HUES6 (cell line): Measurements from ENCODE around the gene PGK1.
A peak's percentile ranks its signal among the peaks of the same experiment; 100 is the strongest.

Experiments
- H3K27ac ChIP-seq: 2 replicates; pipeline ENCODE4 v1.7.0; 2013; ENCODE audit warnings: low read depth, mild to moderate bottlenecking, low read length, inconsistent platforms
- H3K27me3 ChIP-seq: 2 replicates; pipeline ENCODE4 v1.6.1; 2013; ENCODE audit warnings: low read length; ENCODE audit not compliant: control insufficient read depth, insufficient read depth
- H3K36me3 ChIP-seq: 2 replicates; pipeline ENCODE4 v1.6.1; 2013; ENCODE audit warnings: low read length; ENCODE audit not compliant: control insufficient read depth, insufficient read depth
- H3K4me1 ChIP-seq: 2 replicates; pipeline ENCODE4 v1.6.1; 2013; ENCODE audit warnings: low read length; ENCODE audit not compliant: control insufficient read depth, insufficient read depth
- H3K4me3 ChIP-seq: 2 replicates; pipeline ENCODE4 v1.5.1; 2013; ENCODE audit warnings: low read depth, low read length
- H3K9ac ChIP-seq: one replicate; pipeline ENCODE4 v1.6.1; 2013; ENCODE audit warnings: mild to moderate bottlenecking, low read length
- H3K9me3 ChIP-seq: 2 replicates; pipeline ENCODE4 v1.6.1; 2013; ENCODE audit warnings: low read depth, low read length; ENCODE audit not compliant: control insufficient read depth, insufficient read depth

Gene PGK1

GRCh38 chrX:78092296-78092695 lies 11.8 kb upstream of the PGK1 start:
- H3K27ac ChIP-seq: no peak overlapping the region
- H3K27me3 ChIP-seq: no peaks in the 10 kb centered on the region
- H3K9me3 ChIP-seq: peaks cover 2% of the 10 kb centered on the region; the same call in 1 of the 2 replicates
- H3K9ac ChIP-seq: no peak overlapping the region
- no peaks in the 10 kb centered on the region for H3K36me3 ChIP-seq
- no peak overlapping the region for H3K4me3 ChIP-seq
- peaks cover 15% of the 10 kb centered on the region; the same call in 1 of the 2 replicates for H3K4me1 ChIP-seq

- Histone ChIP-seq H3K4me1 (peaks cover 1% of the 10 kb centered on the region; the same call in 1 of the 2 replicates), H3K9ac (no peak overlapping the region), H3K9me3 (peaks cover 2% of the 10 kb centered on the region; the same call in 1 of the 2 replicates), H3K36me3 (no peaks in the 10 kb centered on the region), H3K27ac (no peak overlapping the region), H3K4me3 (no peak overlapping the region), H3K27me3 (no peaks in the 10 kb centered on the region)
These were observed 5.9 kb upstream of the PGK1 start for GRCh38 chrX:78098108-78098507.

- Histone ChIP-seq H3K4me1 (0 out of 2 replicates have a peak, but pooled peaks cover 8% of the 10 kb centered on the region), H3K27me3 (no peaks in the 10 kb centered on the region), H3K9me3 (peaks cover 2% of the 10 kb centered on the region; the same call in 1 of the 2 replicates), H3K36me3 (peaks cover 18% of the 10 kb centered on the region), H3K9ac (no peak overlapping the region), H3K27ac (no peak overlapping the region), H3K4me3 (no peak overlapping the region)
These were observed 2.0 kb upstream of the PGK1 start for GRCh38 chrX:78102091-78102490.

GRCh38 chrX:78103001-78103622 lies 936 bp upstream of the PGK1 start:
- Histone ChIP-seq H3K36me3 (peaks cover 19% of the 10 kb centered on the region), H3K27ac (peak overlapping the region; percentile 16; the same call in 1 of the 2 replicates), H3K4me3 (peak overlapping the region; percentile 93), H3K4me1 (peaks cover 15% of the 10 kb centered on the region), H3K27me3 (no peaks in the 10 kb centered on the region), H3K9ac (peak overlapping the region; percentile 51), H3K9me3 (peaks cover 2% of the 10 kb centered on the region; the same call in 1 of the 2 replicates)

GRCh38 chrX:78104447-78105176 lies 564 bp downstream of the PGK1 start:
- peak overlapping the region; percentile 75; the same call in 1 of the 2 replicates for H3K27ac ChIP-seq
- H3K9ac ChIP-seq: peak overlapping the region; percentile 97
- peaks cover under 1% of the 10 kb centered on the region; the same call in 1 of the 2 replicates for H3K9me3 ChIP-seq
- H3K27me3 ChIP-seq: no peaks in the 10 kb centered on the region
- peaks cover 22% of the 10 kb centered on the region for H3K36me3 ChIP-seq
- peaks cover 15% of the 10 kb centered on the region for H3K4me1 ChIP-seq
- H3K4me3 ChIP-seq: peak overlapping the region; percentile 93

- Histone ChIP-seq H3K4me1 (peaks cover 15% of the 10 kb centered on the region), H3K27me3 (no peaks in the 10 kb centered on the region), H3K36me3 (peaks cover 31% of the 10 kb centered on the region), H3K9ac (peak overlapping the region; percentile 38), H3K27ac (no peak overlapping the region), H3K4me3 (peak overlapping the region; percentile 93), H3K9me3 (no peaks in the 10 kb centered on the region; the same call in 1 of the 2 replicates)
These were observed 2.0 kb downstream of the PGK1 start for GRCh38 chrX:78105944-78106650.

- Histone ChIP-seq H3K4me1 (peaks cover 20% of the 10 kb centered on the region), H3K4me3 (peak overlapping the region; percentile 93), H3K27ac (no peak overlapping the region), H3K36me3 (peaks cover 35% of the 10 kb centered on the region), H3K27me3 (no peaks in the 10 kb centered on the region), H3K9ac (no peak overlapping the region), H3K9me3 (no peaks in the 10 kb centered on the region; the same call in 1 of the 2 replicates)
These were observed 2.6 kb downstream of the PGK1 start for GRCh38 chrX:78106651-78106986.

- Histone ChIP-seq H3K4me1 (peaks cover 20% of the 10 kb centered on the region), H3K27me3 (no peaks in the 10 kb centered on the region), H3K4me3 (no peak overlapping the region), H3K9me3 (no peaks in the 10 kb centered on the region; the same call in 1 of the 2 replicates), H3K9ac (no peak overlapping the region), H3K36me3 (peaks cover 64% of the 10 kb centered on the region), H3K27ac (no peak overlapping the region)
These were observed 5.4 kb downstream of the PGK1 start for GRCh38 chrX:78109458-78109857.

- H3K36me3 ChIP-seq: peaks cover 70% of the 10 kb centered on the region
- peaks cover 12% of the 10 kb centered on the region for H3K4me1 ChIP-seq
- no peaks in the 10 kb centered on the region; the same call in 1 of the 2 replicates for H3K9me3 ChIP-seq
- no peaks in the 10 kb centered on the region for H3K27me3 ChIP-seq
- H3K4me3 ChIP-seq: no peak overlapping the region
- no peak overlapping the region for H3K27ac ChIP-seq
- H3K9ac ChIP-seq: no peak overlapping the region
These were observed 7.3 kb downstream of the PGK1 start for GRCh38 chrX:78111140-78111931.

- H3K9me3 ChIP-seq: no peaks in the 10 kb centered on the region
- H3K9ac ChIP-seq: no peak overlapping the region
- peaks cover 2% of the 10 kb centered on the region; the same call in 1 of the 2 replicates for H3K4me1 ChIP-seq
- no peaks in the 10 kb centered on the region for H3K27me3 ChIP-seq
- no peak overlapping the region for H3K4me3 ChIP-seq
- H3K36me3 ChIP-seq: peaks cover 98% of the 10 kb centered on the region
- no peak overlapping the region for H3K27ac ChIP-seq
These were observed 12.3 kb downstream of the PGK1 start for GRCh38 chrX:78116365-78116764.
